Retinal pigment epithelial cell (primary cell): ENCODE measurements around the gene PMPCA.

ENCODE experiments used
- DNase-seq: peaks from one replicate; pipeline ENCODE4 v3.0.0-alpha.2; 2010; ENCODE audit warnings: low read depth
- H3K4me3 ChIP-seq: 2 replicates; pipeline ENCODE4 v1.5.1; 2011; ENCODE audit warnings: mild to moderate bottlenecking, low read length, control low read depth, moderate library complexity
- CTCF ChIP-seq: conservative IDR thresholded peaks from 2 replicates; pipeline ENCODE4 v1.5.1; 2011; ENCODE audit warnings: low read depth, low read length, control low read depth, inconsistent platforms

The PMPCA gene

GRCh38 chr9:136374183-136374575, 36.3 kb upstream of the PMPCA start:
- no peak overlapping the region for H3K4me3 ChIP-seq
- TF ChIP-seq CTCF = no peak
- no peak for DNase-seq

- no peak for TF ChIP-seq CTCF
- DNase-seq = no peak
- H3K4me3 ChIP-seq = no peak overlapping the region
Observed at GRCh38 chr9:136375096-136375495, 35.4 kb upstream of the PMPCA start.

- DNase-seq = no peak
- no peak for TF ChIP-seq CTCF
- H3K4me3 ChIP-seq = no peak overlapping the region
Observed at GRCh38 chr9:136376457-136376856, 34.0 kb upstream of the PMPCA start.

GRCh38 chr9:136377341-136378169, 32.9 kb upstream of the PMPCA start:
- no peak for TF ChIP-seq CTCF
- no peak for DNase-seq
- H3K4me3 ChIP-seq = no peak overlapping the region

- TF ChIP-seq CTCF = no peak
- DNase-seq = no peak
- no peak overlapping the region for H3K4me3 ChIP-seq
Observed at GRCh38 chr9:136378170-136379002, 32.1 kb upstream of the PMPCA start.

- H3K4me3 ChIP-seq = no peak overlapping the region
- no peak for TF ChIP-seq CTCF
- no peak for DNase-seq
Observed at GRCh38 chr9:136379003-136379287, 31.5 kb upstream of the PMPCA start.

GRCh38 chr9:136379401-136379800, 31.1 kb upstream of the PMPCA start:
- no peak overlapping the region for H3K4me3 ChIP-seq
- TF ChIP-seq CTCF = no peak
- DNase-seq = no peak
